NOMO-1 treated with DMSO at 0.1 percent for 48 hours (cell line): ENCODE results near the gene TUBGCP3.
"Not testable (repeated sequence)": the region's sequence is repeated elsewhere in the genome, so short reads cannot be mapped to it uniquely, and the experiment has no call there.

Source experiments
- DNase-seq: peaks from one replicate; lab custom pipeline; 2025; ENCODE audit not compliant: unreplicated experiment; lab: John Stamatoyannopoulos, UW

TUBGCP3 gene

GRCh38 chr13:112579310-112579843 lies 8.6 kb downstream of the TUBGCP3 start:
- DNase-seq, result no peak

DNA sequence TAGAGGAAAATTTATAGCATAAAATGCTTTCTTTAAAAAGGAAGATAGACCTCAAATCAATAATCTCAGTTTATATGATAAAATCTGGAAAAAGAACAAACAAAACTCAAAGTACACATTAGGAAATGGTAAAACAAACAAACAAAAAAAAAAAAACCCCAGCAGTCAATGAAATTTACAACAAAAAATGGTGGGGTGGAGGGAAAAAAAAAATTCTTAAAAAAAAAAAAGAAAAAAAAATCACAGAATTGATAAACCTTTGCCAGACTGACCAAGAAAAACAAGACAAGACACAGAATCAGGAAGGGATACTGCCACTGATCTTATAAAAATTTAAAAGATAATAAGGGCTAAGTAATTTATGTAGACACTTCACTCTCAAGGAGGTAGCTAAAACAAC lies 11.2 kb downstream of the TUBGCP3 start:
- DNase-seq, result no peak

- DNase-seq, result no peak
These were observed 11.8 kb downstream of the TUBGCP3 start for GRCh38 chr13:112576191-112576590.

DNA sequence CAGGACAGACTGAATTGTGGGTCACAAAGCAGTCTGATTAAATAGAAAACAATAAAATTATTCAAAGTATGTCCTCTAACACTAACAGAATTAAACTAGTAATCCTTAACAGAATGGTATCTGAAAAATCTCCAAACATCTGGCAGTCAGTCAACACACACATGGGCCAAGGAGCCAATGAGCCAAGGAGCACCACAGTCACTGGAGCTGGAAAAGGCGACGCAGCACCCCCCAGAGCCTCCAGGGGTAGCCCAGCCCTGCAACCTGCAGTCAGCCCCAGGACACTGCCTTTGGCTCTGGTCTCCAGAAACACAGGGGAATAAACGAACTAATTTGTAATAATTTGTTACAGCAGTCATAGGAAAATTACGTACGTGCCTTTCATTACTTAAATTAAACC lies 12.3 kb downstream of the TUBGCP3 start:
- DNase-seq, result no peak

- no peak for DNase-seq
These were observed 12.9 kb downstream of the TUBGCP3 start for GRCh38 chr13:112574834-112575613.

DNA sequence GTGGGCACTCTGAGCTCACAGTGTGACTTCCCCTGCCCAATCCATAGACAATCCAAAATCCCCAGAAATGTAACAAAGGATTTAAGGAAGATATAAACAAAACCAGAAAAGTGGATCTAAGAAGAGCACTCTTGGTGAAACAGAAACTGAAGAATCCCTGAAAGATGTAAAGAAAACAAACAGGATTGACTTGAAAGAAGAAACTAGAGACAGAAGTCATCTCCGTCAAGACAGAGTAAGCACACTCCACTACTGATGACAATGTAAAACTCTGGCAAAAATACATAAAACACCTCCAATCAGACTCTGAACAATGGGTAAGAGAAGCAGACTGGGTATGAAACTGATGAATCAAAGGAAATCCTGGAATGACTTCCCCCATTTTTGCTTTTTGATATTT lies 13.5 kb downstream of the TUBGCP3 start:
- no peak for DNase-seq

- DNase-seq, result no peak
These were observed 14.2 kb downstream of the TUBGCP3 start for GRCh38 chr13:112573710-112574109.

DNA sequence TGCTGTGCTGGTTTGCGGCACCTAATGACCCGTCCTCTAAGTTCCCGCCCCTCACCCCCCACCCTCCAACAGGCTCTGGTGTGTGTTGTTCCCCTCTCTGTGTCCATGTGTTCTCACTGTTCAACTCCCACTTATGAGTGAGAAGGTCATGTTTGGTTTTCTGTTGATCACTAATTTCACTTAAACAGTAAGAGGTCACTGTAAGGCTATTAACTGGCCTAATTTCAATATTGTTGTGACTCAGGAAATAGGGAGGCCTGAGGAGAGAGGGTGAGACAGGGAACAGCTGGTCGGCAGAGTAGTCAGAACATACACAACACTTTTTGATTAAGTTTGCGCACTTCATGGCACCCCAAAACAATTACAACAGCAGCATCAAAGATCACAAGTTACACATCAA lies 15.6 kb downstream of the TUBGCP3 start:
- no peak for DNase-seq

DNA sequence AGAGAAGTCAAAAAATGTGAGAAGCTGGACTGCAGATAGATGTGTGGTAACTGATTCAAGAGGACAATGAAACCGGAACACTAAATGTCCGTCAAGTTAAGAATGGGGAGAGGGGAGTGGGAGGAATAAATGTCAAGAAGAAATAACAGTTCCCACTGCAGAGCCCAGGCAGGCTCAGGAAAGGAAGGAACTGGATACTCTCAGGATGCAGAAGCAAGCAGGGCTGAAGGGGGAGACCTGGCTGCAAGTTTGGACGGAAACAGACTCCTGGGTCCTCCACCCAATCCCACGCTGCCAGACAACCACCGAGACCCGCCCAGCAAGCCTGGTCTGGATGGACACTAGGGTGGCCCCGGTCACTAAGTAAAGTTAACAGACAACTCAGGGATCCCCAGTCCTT lies 18.1 kb downstream of the TUBGCP3 start:
- no peak for DNase-seq

DNA sequence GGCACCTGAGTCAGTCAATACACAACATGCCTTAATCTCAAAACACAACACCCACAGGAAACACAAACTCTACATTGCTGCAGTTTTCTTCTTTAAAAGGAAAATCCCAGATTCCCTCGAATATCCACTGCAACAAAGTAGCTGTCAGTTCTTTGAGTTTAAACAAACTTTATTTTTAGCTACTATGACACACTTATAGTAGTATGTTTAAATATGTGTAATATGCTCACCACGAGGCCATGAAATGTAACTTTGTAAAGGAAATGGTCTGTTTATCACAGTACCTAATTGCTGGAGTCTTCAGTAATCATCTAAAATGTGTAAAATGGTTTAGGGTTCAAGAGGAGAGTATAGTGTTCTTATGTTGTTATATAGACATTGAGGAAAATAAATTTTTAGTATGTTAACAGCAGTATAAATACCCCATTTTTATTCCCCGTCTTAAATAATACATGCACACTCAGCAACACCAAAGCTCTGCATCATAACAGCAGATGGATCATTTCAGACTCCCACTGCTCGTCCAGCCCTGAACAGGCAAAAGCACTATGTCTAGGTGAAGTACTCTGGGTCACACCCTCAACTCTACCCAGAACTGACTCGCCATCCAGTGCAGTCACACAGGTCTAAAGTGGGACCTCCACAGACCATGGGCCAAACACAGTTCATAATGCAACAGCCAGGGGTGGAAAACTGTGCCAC lies 20.6 kb downstream of the TUBGCP3 start:
- DNase-seq, result no peak

GRCh38 chr13:112562786-112563383 lies 25.1 kb downstream of the TUBGCP3 start:
- no peak for DNase-seq

- no peak for DNase-seq
These were observed 25.7 kb downstream of the TUBGCP3 start for GRCh38 chr13:112562254-112562653.

- no peak for DNase-seq
These were observed 26.5 kb downstream of the TUBGCP3 start for GRCh38 chr13:112561478-112561877.

DNA sequence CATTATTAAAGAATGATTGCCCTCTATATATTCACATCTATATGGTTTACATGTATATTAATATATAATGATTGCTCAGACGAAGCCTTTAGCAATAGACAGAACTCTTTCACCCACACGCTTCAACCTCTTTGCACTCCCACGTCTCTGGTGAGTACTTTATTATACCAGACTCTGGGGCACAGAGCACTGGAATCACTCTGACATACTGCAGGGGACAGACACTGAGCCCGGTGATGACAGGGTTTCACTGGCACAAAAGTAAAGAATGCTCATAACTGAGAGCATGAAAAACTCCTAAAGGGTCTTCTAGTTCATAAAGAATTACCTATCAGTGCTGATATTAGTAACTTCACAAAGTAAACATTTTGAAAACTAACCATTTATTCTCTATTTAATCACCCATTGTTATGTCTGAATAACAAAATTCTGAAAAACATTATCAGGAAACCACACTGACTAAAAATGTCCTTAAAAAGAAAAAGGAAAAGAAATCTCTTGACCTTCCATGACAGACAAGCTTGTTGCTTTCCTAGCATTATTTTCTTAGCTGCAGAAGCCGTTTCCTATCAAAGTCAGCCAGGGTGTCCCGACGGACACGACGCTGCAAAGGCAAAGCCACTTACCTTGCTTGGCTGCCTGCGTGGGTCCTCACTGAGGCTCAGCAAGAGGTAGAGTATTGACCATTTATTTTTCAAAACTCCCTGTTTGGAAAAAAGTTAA lies 29.1 kb downstream of the TUBGCP3 start:
- no peak for DNase-seq

GRCh38 chr13:112556600-112556999 lies 31.4 kb downstream of the TUBGCP3 start:
- DNase-seq, result no peak

DNA sequence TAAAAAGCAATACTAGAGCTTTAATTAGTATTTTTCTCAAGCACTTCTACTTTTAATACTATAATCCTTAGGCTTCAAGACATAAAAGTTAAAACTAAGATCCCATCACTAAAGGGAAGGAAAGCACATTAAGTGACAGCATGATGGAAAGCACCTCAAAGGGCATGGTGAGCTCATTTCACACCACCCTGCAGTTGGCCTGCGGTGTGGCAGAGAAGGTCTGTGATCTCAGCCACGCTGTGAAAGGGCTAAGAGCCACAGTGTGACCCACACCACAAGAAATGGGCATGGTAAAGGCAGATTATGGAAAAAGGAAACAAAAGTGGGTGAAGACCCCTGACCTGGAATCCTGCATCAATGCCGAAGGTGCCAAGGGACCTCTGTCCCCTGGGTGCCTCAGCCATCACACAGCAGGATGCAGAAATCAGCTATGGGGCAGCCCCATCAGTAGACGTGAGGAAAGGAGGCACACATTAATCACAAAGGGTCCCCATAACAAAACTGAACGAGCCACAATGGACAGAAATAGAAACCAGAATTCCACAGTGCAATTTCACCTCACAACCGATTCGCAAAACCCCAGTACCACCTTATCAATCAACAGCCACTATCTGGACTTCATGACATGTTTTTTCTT lies 33.6 kb downstream of the TUBGCP3 start:
- DNase-seq, result no peak

- DNase-seq, result not testable (repeated sequence)
These were observed 39.0 kb downstream of the TUBGCP3 start for GRCh38 chr13:112548975-112549374.

- DNase-seq, result no peak
These were observed 42.1 kb downstream of the TUBGCP3 start for GRCh38 chr13:112545856-112546255.

GRCh38 chr13:112532837-112533745 lies 54.9 kb downstream of the TUBGCP3 start:
- no peak for DNase-seq
